ENCODE data around the gene OR6K6. TPM values are rescaled to one million over a fixed set of nuclear protein-coding genes. Genes with fewer than 3 reads are reported as not detected.

OR6K6 gene
- total RNA-seq, 2 donors from 2014 or later = not detected

GRCh38 chr1:158752155-158752712 is 2.3 kb upstream of the OR6K6 start:
- DNase-seq (no peak), ATAC-seq (no peak)
- peaks cover 26% of the 10 kb centered on the region for H3K27me3 Mint-ChIP-seq
- peaks cover 2% of the 10 kb centered on the region for H3K36me3 Mint-ChIP-seq (ENCODE audit: low read depth)
- no peak overlapping the region for H3K27ac Mint-ChIP-seq
- H3K4me1 Mint-ChIP-seq = no peaks in the 10 kb centered on the region
- no peak overlapping the region for H3K4me3 Mint-ChIP-seq
- H3K9me3 ChIP-seq (ENCODE audit: control insufficient read depth, low read length, poor library complexity, severe bottlenecking) = no peaks in the 10 kb centered on the region

GRCh38 chr1:158771950-158772866 is 17.7 kb downstream of the OR6K6 start, which contains the start of gene OR6N1:
TSS of gene OR6N1 (minus strand) at chr1:158772195. CDS start at chr1:158766682, 5,513 bp downstream.
- peaks cover 2% of the 10 kb centered on the region for H3K4me1 Mint-ChIP-seq
- H3K9me3 ChIP-seq (ENCODE audit: control insufficient read depth, low read length, poor library complexity, severe bottlenecking) = no peaks in the 10 kb centered on the region

GRCh38 chr1:158781104-158781503 is 26.6 kb downstream of the OR6K6 start, which contains the start of gene OR6N2:
TSS of gene OR6N2 (minus strand) at chr1:158781204. CDS start at chr1:158777635, 3,569 bp downstream.
- H3K9me3 ChIP-seq (ENCODE audit: control insufficient read depth, low read length, poor library complexity, severe bottlenecking) = no peaks in the 10 kb centered on the region
- no peak within 1 kb of the TSS for H3K27ac Mint-ChIP-seq
- DNase-seq (no peak), ATAC-seq (no peak)
- peaks cover 4% of the 10 kb centered on the region for H3K36me3 Mint-ChIP-seq (ENCODE audit: low read depth)
- no peak within 1 kb of the TSS for H3K4me3 Mint-ChIP-seq
- H3K27me3 Mint-ChIP-seq = peaks cover 17% of the 10 kb centered on the region
- peaks cover 4% of the 10 kb centered on the region for H3K4me1 Mint-ChIP-seq

More at GRCh38 chr1:158771950-158772866, 17.7 kb downstream of the OR6K6 start, which contains the start of gene OR6N1:
- ATAC-seq (no peak), DNase-seq (no peak)
- H3K27ac Mint-ChIP-seq = no peak within 1 kb of the TSS
- H3K36me3 Mint-ChIP-seq (ENCODE audit: low read depth) = peaks cover 4% of the 10 kb centered on the region
- no peak within 1 kb of the TSS for H3K4me3 Mint-ChIP-seq
- peaks cover 35% of the 10 kb centered on the region for H3K27me3 Mint-ChIP-seq

GRCh38 chr1:158793604-158794003 is 39.1 kb downstream of the OR6K6 start:
- DNase-seq = peak in 1 of 3 donors; percentile 22
- ATAC-seq = peak; percentile 60
- H3K27me3 Mint-ChIP-seq = peaks cover 5% of the 10 kb centered on the region
- no peaks in the 10 kb centered on the region for H3K9me3 ChIP-seq (ENCODE audit: control insufficient read depth, low read length, poor library complexity, severe bottlenecking)
- no peak overlapping the region for H3K27ac Mint-ChIP-seq
- H3K36me3 Mint-ChIP-seq (ENCODE audit: low read depth) = no peaks in the 10 kb centered on the region
- no peaks in the 10 kb centered on the region for H3K4me1 Mint-ChIP-seq
- no peak overlapping the region for H3K4me3 Mint-ChIP-seq

- H3K9me3 ChIP-seq (ENCODE audit: control insufficient read depth, low read length, poor library complexity, severe bottlenecking) = no peaks in the 10 kb centered on the region
- DNase-seq (no peak), ATAC-seq (no peak)
- Mint-ChIP-seq H3K27ac (no peak overlapping the region), H3K4me1 (no peaks in the 10 kb centered on the region), H3K27me3 (peaks cover 7% of the 10 kb centered on the region), H3K36me3 (ENCODE audit: low read depth) (no peaks in the 10 kb centered on the region), H3K4me3 (no peak overlapping the region)
These were observed 39.7 kb downstream of the OR6K6 start for GRCh38 chr1:158794247-158794646.

- DNase-seq = no peak
- H3K36me3 Mint-ChIP-seq (ENCODE audit: low read depth) = no peaks in the 10 kb centered on the region
These were observed 44.0 kb downstream of the OR6K6 start for GRCh38 chr1:158798531-158798930.

GRCh38 chr1:158799689-158800088 is 45.2 kb downstream of the OR6K6 start:
- Mint-ChIP-seq H3K27me3 (peaks cover 50% of the 10 kb centered on the region), H3K4me1 (peaks cover 2% of the 10 kb centered on the region), H3K27ac (no peak overlapping the region), H3K4me3 (no peak overlapping the region), H3K36me3 (ENCODE audit: low read depth) (no peaks in the 10 kb centered on the region)
- no peak for DNase-seq
- no peaks in the 10 kb centered on the region for H3K9me3 ChIP-seq (ENCODE audit: control insufficient read depth, low read length, poor library complexity, severe bottlenecking)
- no peak for ATAC-seq

More at GRCh38 chr1:158798531-158798930, 44.0 kb downstream of the OR6K6 start:
- Mint-ChIP-seq H3K4me1 (peaks cover 2% of the 10 kb centered on the region), H3K27me3 (peaks cover 43% of the 10 kb centered on the region), H3K4me3 (no peak overlapping the region), H3K27ac (no peak overlapping the region)
- no peak for ATAC-seq
- H3K9me3 ChIP-seq (ENCODE audit: control insufficient read depth, low read length, poor library complexity, severe bottlenecking) = no peaks in the 10 kb centered on the region

- H3K36me3 Mint-ChIP-seq (ENCODE audit: low read depth) = no peaks in the 10 kb centered on the region
- no peak overlapping the region for H3K4me3 Mint-ChIP-seq
- no peak overlapping the region for H3K27ac Mint-ChIP-seq
- peaks cover 49% of the 10 kb centered on the region for H3K27me3 Mint-ChIP-seq
- ATAC-seq (no peak), DNase-seq (no peak)
- H3K9me3 ChIP-seq (ENCODE audit: control insufficient read depth, low read length, poor library complexity, severe bottlenecking) = no peaks in the 10 kb centered on the region
- H3K4me1 Mint-ChIP-seq = peaks cover 2% of the 10 kb centered on the region
These were observed 46.0 kb downstream of the OR6K6 start for GRCh38 chr1:158800526-158800925.

GRCh38 chr1:158801396-158801795 is 46.9 kb downstream of the OR6K6 start:
- H3K9me3 ChIP-seq (ENCODE audit: control insufficient read depth, low read length, poor library complexity, severe bottlenecking) = no peaks in the 10 kb centered on the region
- Mint-ChIP-seq H3K27me3 (peaks cover 46% of the 10 kb centered on the region), H3K4me3 (no peak overlapping the region), H3K27ac (no peak overlapping the region), H3K36me3 (ENCODE audit: low read depth) (peaks cover 2% of the 10 kb centered on the region), H3K4me1 (peaks cover 2% of the 10 kb centered on the region)
- ATAC-seq (no peak), DNase-seq (no peak)

GRCh38 chr1:158803678-158804077 is 49.2 kb downstream of the OR6K6 start:
- peaks cover 2% of the 10 kb centered on the region for H3K4me1 Mint-ChIP-seq
- ATAC-seq = no peak
- no peak overlapping the region for H3K4me3 Mint-ChIP-seq
- no peak for DNase-seq
- peaks cover 52% of the 10 kb centered on the region for H3K27me3 Mint-ChIP-seq
- H3K27ac Mint-ChIP-seq = no peak overlapping the region
- H3K36me3 Mint-ChIP-seq (ENCODE audit: low read depth) = peaks cover 2% of the 10 kb centered on the region
- H3K9me3 ChIP-seq (ENCODE audit: control insufficient read depth, low read length, poor library complexity, severe bottlenecking) = no peaks in the 10 kb centered on the region

Other genes with a start within 250 kb of the OR6K6 start
- gene OR6Y1, start 200.3 kb upstream of the OR6K6 start, total RNA-seq = not detected
- gene OR6P1, start 184.1 kb upstream of the OR6K6 start, total RNA-seq = not detected
- gene OR10X1, start 174.8 kb upstream of the OR6K6 start, total RNA-seq = not detected
- gene OR10Z1, start 149.5 kb upstream of the OR6K6 start, total RNA-seq = not detected
- not detected for gene SPTA1, start 68.0 kb upstream of the OR6K6 start, total RNA-seq
- gene OR6K2, start 54.1 kb upstream of the OR6K6 start, total RNA-seq = not detected
- gene OR6K3, start 34.0 kb upstream of the OR6K6 start, total RNA-seq = not detected
- not detected for gene OR6N1, start 17.5 kb downstream of the OR6K6 start, total RNA-seq
- not detected for gene OR6N2, start 26.5 kb downstream of the OR6K6 start, total RNA-seq
- 1 to 10 TPM in 1 of 2 donors, under 1 TPM in 1; 0.99 to 5.2 TPM for gene MNDA, start 76.6 kb downstream of the OR6K6 start, total RNA-seq
- gene PYHIN1, start 176.8 kb downstream of the OR6K6 start, total RNA-seq = 10 to 100 TPM; 42.1 to 48.1 TPM

Data from T-helper 17 cell (primary cell).